SK-N-SH (cell line): ENCODE measurements around the gene CNTN4.

Source experiments
- NFIC ChIP-seq: IDR thresholded peaks from 2 replicates; pipeline ENCODE4 v1.4.0; 2012; ENCODE audit warnings: borderline replicate concordance
- RAD21 ChIP-seq: IDR thresholded peaks from 2 replicates; pipeline ENCODE4 v1.6.1; 2012; ENCODE audit warnings: mild to moderate bottlenecking, low read length
- RCOR1 ChIP-seq: fragments of 150-350 bp; IDR thresholded peaks from 2 replicates; pipeline ENCODE4 v1.6.1; 2017; ENCODE audit warnings: antibody characterized with exemption, low read length
- TAF1 ChIP-seq: IDR thresholded peaks from 2 replicates; pipeline ENCODE4 v1.6.1; 2012; ENCODE audit warnings: low read depth, mild to moderate bottlenecking, low read length, moderate library complexity, borderline replicate concordance
- TF ChIP-seq, protein P1 (sequence below): fragments of 200-600 bp; sonication (generic); IDR thresholded peaks from 2 replicates; pipeline ENCODE4 v1.6.1; 2017; ENCODE audit warnings: antibody characterized with exemption, mild to moderate bottlenecking, moderate library complexity
- TF ChIP-seq, protein P2 (sequence below): IDR thresholded peaks from 2 replicates; pipeline ENCODE4; 2012
- TF ChIP-seq, protein P3 (sequence below): fragments of 150-350 bp; IDR thresholded peaks from 2 replicates; pipeline ENCODE4 v1.6.1; 2017; ENCODE audit warnings: antibody characterized with exemption, low read length, low read depth, borderline replicate concordance
- TF ChIP-seq, protein P4 (sequence below): IDR thresholded peaks from 2 replicates; pipeline ENCODE4 v1.6.1; 2012; ENCODE audit warnings: mild to moderate bottlenecking, low read depth, low read length, moderate library complexity
- TF ChIP-seq, protein P5 (sequence below): IDR thresholded peaks from 2 replicates; pipeline ENCODE4 v1.4.0; 2012; ENCODE audit warnings: low read depth

DNA sequence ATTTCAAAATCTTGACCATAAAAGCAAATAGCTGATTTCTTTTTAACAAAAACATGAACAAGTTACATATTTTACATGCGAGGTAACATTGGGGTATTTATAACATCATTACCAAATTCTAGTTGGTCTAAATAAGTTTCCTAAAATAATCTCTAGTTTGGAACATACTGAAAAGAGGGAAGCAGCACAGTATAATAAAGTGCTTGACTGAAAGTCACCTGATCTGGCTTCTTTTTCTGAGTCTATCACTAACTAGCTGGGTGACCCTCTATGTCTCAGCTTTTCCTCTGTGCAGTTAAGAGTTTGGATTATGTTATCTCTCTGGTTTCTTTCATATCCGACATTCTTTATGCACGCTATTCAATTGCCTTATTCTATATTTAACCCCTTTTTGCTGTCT lies 19.8 kb upstream of the CNTN4 start:
- TF ChIP-seq, protein P1, sequence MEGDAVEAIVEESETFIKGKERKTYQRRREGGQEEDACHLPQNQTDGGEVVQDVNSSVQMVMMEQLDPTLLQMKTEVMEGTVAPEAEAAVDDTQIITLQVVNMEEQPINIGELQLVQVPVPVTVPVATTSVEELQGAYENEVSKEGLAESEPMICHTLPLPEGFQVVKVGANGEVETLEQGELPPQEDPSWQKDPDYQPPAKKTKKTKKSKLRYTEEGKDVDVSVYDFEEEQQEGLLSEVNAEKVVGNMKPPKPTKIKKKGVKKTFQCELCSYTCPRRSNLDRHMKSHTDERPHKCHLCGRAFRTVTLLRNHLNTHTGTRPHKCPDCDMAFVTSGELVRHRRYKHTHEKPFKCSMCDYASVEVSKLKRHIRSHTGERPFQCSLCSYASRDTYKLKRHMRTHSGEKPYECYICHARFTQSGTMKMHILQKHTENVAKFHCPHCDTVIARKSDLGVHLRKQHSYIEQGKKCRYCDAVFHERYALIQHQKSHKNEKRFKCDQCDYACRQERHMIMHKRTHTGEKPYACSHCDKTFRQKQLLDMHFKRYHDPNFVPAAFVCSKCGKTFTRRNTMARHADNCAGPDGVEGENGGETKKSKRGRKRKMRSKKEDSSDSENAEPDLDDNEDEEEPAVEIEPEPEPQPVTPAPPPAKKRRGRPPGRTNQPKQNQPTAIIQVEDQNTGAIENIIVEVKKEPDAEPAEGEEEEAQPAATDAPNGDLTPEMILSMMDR, result no peak
- TF ChIP-seq TAF1, result no peak
- TF ChIP-seq, protein P2, sequence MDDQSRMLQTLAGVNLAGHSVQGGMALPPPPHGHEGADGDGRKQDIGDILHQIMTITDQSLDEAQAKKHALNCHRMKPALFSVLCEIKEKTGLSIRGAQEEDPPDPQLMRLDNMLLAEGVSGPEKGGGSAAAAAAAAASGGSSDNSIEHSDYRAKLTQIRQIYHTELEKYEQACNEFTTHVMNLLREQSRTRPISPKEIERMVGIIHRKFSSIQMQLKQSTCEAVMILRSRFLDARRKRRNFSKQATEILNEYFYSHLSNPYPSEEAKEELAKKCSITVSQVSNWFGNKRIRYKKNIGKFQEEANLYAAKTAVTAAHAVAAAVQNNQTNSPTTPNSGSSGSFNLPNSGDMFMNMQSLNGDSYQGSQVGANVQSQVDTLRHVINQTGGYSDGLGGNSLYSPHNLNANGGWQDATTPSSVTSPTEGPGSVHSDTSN, result no peak
- TF ChIP-seq, protein P3, sequence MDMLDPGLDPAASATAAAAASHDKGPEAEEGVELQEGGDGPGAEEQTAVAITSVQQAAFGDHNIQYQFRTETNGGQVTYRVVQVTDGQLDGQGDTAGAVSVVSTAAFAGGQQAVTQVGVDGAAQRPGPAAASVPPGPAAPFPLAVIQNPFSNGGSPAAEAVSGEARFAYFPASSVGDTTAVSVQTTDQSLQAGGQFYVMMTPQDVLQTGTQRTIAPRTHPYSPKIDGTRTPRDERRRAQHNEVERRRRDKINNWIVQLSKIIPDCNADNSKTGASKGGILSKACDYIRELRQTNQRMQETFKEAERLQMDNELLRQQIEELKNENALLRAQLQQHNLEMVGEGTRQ, result no peak
- no peak for TF ChIP-seq NFIC
- TF ChIP-seq, protein P4, sequence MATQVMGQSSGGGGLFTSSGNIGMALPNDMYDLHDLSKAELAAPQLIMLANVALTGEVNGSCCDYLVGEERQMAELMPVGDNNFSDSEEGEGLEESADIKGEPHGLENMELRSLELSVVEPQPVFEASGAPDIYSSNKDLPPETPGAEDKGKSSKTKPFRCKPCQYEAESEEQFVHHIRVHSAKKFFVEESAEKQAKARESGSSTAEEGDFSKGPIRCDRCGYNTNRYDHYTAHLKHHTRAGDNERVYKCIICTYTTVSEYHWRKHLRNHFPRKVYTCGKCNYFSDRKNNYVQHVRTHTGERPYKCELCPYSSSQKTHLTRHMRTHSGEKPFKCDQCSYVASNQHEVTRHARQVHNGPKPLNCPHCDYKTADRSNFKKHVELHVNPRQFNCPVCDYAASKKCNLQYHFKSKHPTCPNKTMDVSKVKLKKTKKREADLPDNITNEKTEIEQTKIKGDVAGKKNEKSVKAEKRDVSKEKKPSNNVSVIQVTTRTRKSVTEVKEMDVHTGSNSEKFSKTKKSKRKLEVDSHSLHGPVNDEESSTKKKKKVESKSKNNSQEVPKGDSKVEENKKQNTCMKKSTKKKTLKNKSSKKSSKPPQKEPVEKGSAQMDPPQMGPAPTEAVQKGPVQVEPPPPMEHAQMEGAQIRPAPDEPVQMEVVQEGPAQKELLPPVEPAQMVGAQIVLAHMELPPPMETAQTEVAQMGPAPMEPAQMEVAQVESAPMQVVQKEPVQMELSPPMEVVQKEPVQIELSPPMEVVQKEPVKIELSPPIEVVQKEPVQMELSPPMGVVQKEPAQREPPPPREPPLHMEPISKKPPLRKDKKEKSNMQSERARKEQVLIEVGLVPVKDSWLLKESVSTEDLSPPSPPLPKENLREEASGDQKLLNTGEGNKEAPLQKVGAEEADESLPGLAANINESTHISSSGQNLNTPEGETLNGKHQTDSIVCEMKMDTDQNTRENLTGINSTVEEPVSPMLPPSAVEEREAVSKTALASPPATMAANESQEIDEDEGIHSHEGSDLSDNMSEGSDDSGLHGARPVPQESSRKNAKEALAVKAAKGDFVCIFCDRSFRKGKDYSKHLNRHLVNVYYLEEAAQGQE, result no peak
- TF ChIP-seq RCOR1, result no peak
- TF ChIP-seq, protein P5, sequence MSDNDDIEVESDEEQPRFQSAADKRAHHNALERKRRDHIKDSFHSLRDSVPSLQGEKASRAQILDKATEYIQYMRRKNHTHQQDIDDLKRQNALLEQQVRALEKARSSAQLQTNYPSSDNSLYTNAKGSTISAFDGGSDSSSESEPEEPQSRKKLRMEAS, result no peak
- TF ChIP-seq RAD21, result no peak
